Gastroesophageal sphincter (tissue), 4 donors: ENCODE data around the gene PTPN5. TPM values are rescaled to one million over a fixed set of nuclear protein-coding genes. Genes with fewer than 3 reads are reported as not detected.

Experiments
- ATAC-seq: fragments of 150-250 bp; one replicate; pipeline ENCODE4 v1.9.1; 2016; ENCODE audit warnings: mild to moderate bottlenecking, moderate library complexity
- H3K27ac ChIP-seq, 4 donors: fragments of 200-600 bp; sonication (generic) in 3 of 4; 1 replicate in 3 of 4; 2 replicates in 1 of 4; pipeline ENCODE4 v1.5.1; 2016 to 2019
- H3K27me3 ChIP-seq: fragments of 200-600 bp; sonication (generic); one replicate; pipeline ENCODE4 v1.5.1; 2019
- H3K36me3 ChIP-seq, 2 donors: fragments of 200-600 bp; sonication (generic); one replicate each; pipeline ENCODE4 v1.5.1; 2019; ENCODE audit warnings: control low read depth in 1 of 2
- H3K4me1 ChIP-seq, 3 donors: fragments of 200-600 bp; sonication (generic); 1 replicate in 2 of 3; 2 replicates in 1 of 3; pipeline ENCODE4 v1.5.1; 2016 to 2019; ENCODE audit warnings: control low read depth in 2 of 3
- H3K4me3 ChIP-seq, 2 donors: fragments of 200-600 bp; sonication (generic); one replicate each; pipeline ENCODE4 v1.5.1; 2019; ENCODE audit warnings: mild to moderate bottlenecking in 1 of 2, moderate library complexity in 1 of 2
- H3K9me3 ChIP-seq, 3 donors: fragments of 200-600 bp; sonication (generic); one replicate each; pipeline ENCODE4 v1.5.1; 2017 to 2019; ENCODE audit warnings: control low read depth in 2 of 3
- CTCF ChIP-seq, 4 experiments: fragments of 200-600 bp in 2 of 4; fragments of 450-650 bp in 2 of 4; sonication (generic) in 1 of 4; IDR thresholded peaks; one replicate each; pipeline ENCODE4 v1.5.1; 2017 to 2019; ENCODE audit warnings: antibody characterized with exemption in 4 of 4, mild to moderate bottlenecking in 2 of 4, moderate library complexity in 2 of 4
- EP300 ChIP-seq: sonication (generic); formaldehyde crosslinking; IDR thresholded peaks from one replicate; pipeline ENCODE4 v1.6.1; 2017; ENCODE audit warnings: antibody characterized with exemption, mild to moderate bottlenecking
- POLR2A ChIP-seq, 2 donors: fragments of 450-650 bp; IDR thresholded peaks; one replicate each; pipeline ENCODE4 v1.6.1; 2017; ENCODE audit warnings: antibody characterized with exemption in 2 of 2, mild to moderate bottlenecking in 2 of 2, moderate library complexity in 1 of 2
- POLR2AphosphoS5 ChIP-seq: sonication (generic); formaldehyde crosslinking; IDR thresholded peaks from one replicate; pipeline ENCODE4 v1.6.1; 2017; ENCODE audit warnings: antibody characterized with exemption
- WGBS, 2 donors: methylation state at CpG; one replicate each; pipeline ENCODE4 v1.1.5; 2018; ENCODE audit warnings: low coverage in 1 of 2; 5-methylcytosine and 5-hydroxymethylcytosine counted together
- total RNA-seq, 4 donors: library from RNA; depleted of rRNA; stranded (reverse); fragments of >200 nt; gene quantifications; one replicate each; pipeline ENCODE4 v1.1.0, GENCODE V29; 2016

Gene PTPN5
- total RNA-seq, 4 donors from 2014 or later: 1.3 to 4.4 (median 3.8) TPM

- no peaks in the 10 kb centered on the region for H3K9me3 ChIP-seq
- H3K27ac ChIP-seq: no peak overlapping the region
- WGBS, 2 donors: 46 to 49% methylated on average over 5 of the region's 8 CpGs
- no peak for ATAC-seq
- H3K4me3 ChIP-seq: no peak overlapping the region
- no peaks in the 10 kb centered on the region for H3K4me1 ChIP-seq
- TF ChIP-seq POLR2AphosphoS5 (no peak), POLR2A (IDR thresholded peaks at IDR 0.05) (no peak), EP300 (no peak), CTCF (IDR thresholded peaks at IDR 0.05) (no peak)
- H3K36me3 ChIP-seq: no peaks in the 10 kb centered on the region
- peaks cover 33% of the 10 kb centered on the region for H3K27me3 ChIP-seq
Observed at GRCh38 chr11:18769802-18770456, 21.7 kb downstream of the PTPN5 start.

GRCh38 chr11:18768978-18769377 is 22.6 kb downstream of the PTPN5 start:
- peaks cover 30% of the 10 kb centered on the region for H3K27me3 ChIP-seq
- H3K27ac ChIP-seq: no peak overlapping the region
- ATAC-seq: no peak
- no peaks in the 10 kb centered on the region for H3K4me1 ChIP-seq
- no peaks in the 10 kb centered on the region for H3K36me3 ChIP-seq
- H3K4me3 ChIP-seq: no peak overlapping the region
- WGBS, 2 donors: 33% methylated on average over 1 of the region's 5 CpGs; no CpG with 5 or more reads in 1 of the 2 donors
- TF ChIP-seq POLR2AphosphoS5 (no peak), POLR2A (IDR thresholded peaks at IDR 0.05) (no peak), EP300 (no peak), CTCF (IDR thresholded peaks at IDR 0.05) (no peak)
- no peaks in the 10 kb centered on the region for H3K9me3 ChIP-seq

- Histone ChIP-seq H3K9me3 (no peaks in the 10 kb centered on the region), H3K4me1 (no peaks in the 10 kb centered on the region), H3K27me3 (peaks cover 25% of the 10 kb centered on the region), H3K36me3 (no peaks in the 10 kb centered on the region), H3K27ac (no peak overlapping the region), H3K4me3 (no peak overlapping the region)
- 61 to 75% methylated on average over 4 of the region's 4 CpGs for WGBS, 2 donors
- TF ChIP-seq POLR2AphosphoS5 (no peak), CTCF (IDR thresholded peaks at IDR 0.05) (no peak), EP300 (no peak), POLR2A (IDR thresholded peaks at IDR 0.05) (no peak)
- no peak for ATAC-seq
Observed at GRCh38 chr11:18768472-18768901, 23.1 kb downstream of the PTPN5 start.

GRCh38 chr11:18766015-18766414 is 25.6 kb downstream of the PTPN5 start:
- WGBS, 2 donors: 92 to 100% methylated on average over 1 to 2 of the region's 2 CpGs
- H3K27me3 ChIP-seq: peaks cover 1% of the 10 kb centered on the region

More at GRCh38 chr11:18766015-18766414, 25.6 kb downstream of the PTPN5 start:
- H3K9me3 ChIP-seq: no peaks in the 10 kb centered on the region
- no peak for TF ChIP-seq POLR2A (IDR thresholded peaks at IDR 0.05)
- TF ChIP-seq CTCF (IDR thresholded peaks at IDR 0.05): no peak
- TF ChIP-seq EP300: no peak
- TF ChIP-seq POLR2AphosphoS5: no peak
- H3K27ac ChIP-seq: no peak overlapping the region
- H3K4me3 ChIP-seq: no peak overlapping the region
- ATAC-seq: no peak
- H3K36me3 ChIP-seq: no peaks in the 10 kb centered on the region
- no peaks in the 10 kb centered on the region for H3K4me1 ChIP-seq
